AG09309 (cell line): Measurements from ENCODE around the gene DMRTA1.

Experiments
- DNase-seq: peaks from one replicate; pipeline ENCODE4 v3.0.0-alpha.2; 2010; ENCODE audit warnings: low read depth
- H3K4me3 ChIP-seq: 2 replicates; pipeline ENCODE4 v1.5.1; 2011; ENCODE audit warnings: mild to moderate bottlenecking, low read depth, low read length, moderate library complexity; ENCODE audit not compliant: control insufficient read depth
- CTCF ChIP-seq: IDR thresholded peaks from 2 replicates; pipeline ENCODE4 v1.5.1; 2011; ENCODE audit warnings: mild to moderate bottlenecking, low read depth, low read length, inconsistent platforms; ENCODE audit not compliant: insufficient read depth, control insufficient read depth; ENCODE audit errors: missing control alignments

Gene DMRTA1

GRCh38 chr9:22446950-22447617 lies 460 bp downstream of the DMRTA1 start:
- H3K4me3 ChIP-seq, result peak overlapping the region; percentile 39
- TF ChIP-seq CTCF, result no peak
- no peak for DNase-seq

GRCh38 chr9:22447618-22448305 lies 1.1 kb downstream of the DMRTA1 start:
- TF ChIP-seq CTCF, result no peak
- H3K4me3 ChIP-seq, result peak overlapping the region; percentile 39
- no peak for DNase-seq

- TF ChIP-seq CTCF, result no peak
Measured at GRCh38 chr9:22449719-22450118, 3.1 kb downstream of the DMRTA1 start.

GRCh38 chr9:22452415-22453010 lies 5.9 kb downstream of the DMRTA1 start:
- peak; percentile 63 for TF ChIP-seq CTCF
- no peak overlapping the region for H3K4me3 ChIP-seq
- DNase-seq, result no peak

More at GRCh38 chr9:22449719-22450118, 3.1 kb downstream of the DMRTA1 start:
- no peak for DNase-seq
- no peak overlapping the region for H3K4me3 ChIP-seq

GRCh38 chr9:22454016-22454415 lies 7.4 kb downstream of the DMRTA1 start:
- no peak for DNase-seq
- H3K4me3 ChIP-seq, result no peak overlapping the region
- TF ChIP-seq CTCF, result no peak

- no peak for TF ChIP-seq CTCF
- H3K4me3 ChIP-seq, result no peak overlapping the region
- DNase-seq, result no peak
Measured at GRCh38 chr9:22455181-22455580, 8.6 kb downstream of the DMRTA1 start.
